Stimulated activated CD8-positive, alpha-beta memory T cell treated with anti-CD3 and anti-CD28 coated beads, Interleukin-2, amount 100 ng/mL, for 1 hour (primary cell): ENCODE data around the gene PRMT7.

ENCODE experiments used
- DNase-seq, 2 donors: peaks; one replicate each; pipeline ENCODE4 v3.0.0-alpha.2; 2020; ENCODE audit warnings: low read depth in 2 of 2

PRMT7 gene, protein sequence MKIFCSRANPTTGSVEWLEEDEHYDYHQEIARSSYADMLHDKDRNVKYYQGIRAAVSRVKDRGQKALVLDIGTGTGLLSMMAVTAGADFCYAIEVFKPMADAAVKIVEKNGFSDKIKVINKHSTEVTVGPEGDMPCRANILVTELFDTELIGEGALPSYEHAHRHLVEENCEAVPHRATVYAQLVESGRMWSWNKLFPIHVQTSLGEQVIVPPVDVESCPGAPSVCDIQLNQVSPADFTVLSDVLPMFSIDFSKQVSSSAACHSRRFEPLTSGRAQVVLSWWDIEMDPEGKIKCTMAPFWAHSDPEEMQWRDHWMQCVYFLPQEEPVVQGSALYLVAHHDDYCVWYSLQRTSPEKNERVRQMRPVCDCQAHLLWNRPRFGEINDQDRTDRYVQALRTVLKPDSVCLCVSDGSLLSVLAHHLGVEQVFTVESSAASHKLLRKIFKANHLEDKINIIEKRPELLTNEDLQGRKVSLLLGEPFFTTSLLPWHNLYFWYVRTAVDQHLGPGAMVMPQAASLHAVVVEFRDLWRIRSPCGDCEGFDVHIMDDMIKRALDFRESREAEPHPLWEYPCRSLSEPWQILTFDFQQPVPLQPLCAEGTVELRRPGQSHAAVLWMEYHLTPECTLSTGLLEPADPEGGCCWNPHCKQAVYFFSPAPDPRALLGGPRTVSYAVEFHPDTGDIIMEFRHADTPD

DNA sequence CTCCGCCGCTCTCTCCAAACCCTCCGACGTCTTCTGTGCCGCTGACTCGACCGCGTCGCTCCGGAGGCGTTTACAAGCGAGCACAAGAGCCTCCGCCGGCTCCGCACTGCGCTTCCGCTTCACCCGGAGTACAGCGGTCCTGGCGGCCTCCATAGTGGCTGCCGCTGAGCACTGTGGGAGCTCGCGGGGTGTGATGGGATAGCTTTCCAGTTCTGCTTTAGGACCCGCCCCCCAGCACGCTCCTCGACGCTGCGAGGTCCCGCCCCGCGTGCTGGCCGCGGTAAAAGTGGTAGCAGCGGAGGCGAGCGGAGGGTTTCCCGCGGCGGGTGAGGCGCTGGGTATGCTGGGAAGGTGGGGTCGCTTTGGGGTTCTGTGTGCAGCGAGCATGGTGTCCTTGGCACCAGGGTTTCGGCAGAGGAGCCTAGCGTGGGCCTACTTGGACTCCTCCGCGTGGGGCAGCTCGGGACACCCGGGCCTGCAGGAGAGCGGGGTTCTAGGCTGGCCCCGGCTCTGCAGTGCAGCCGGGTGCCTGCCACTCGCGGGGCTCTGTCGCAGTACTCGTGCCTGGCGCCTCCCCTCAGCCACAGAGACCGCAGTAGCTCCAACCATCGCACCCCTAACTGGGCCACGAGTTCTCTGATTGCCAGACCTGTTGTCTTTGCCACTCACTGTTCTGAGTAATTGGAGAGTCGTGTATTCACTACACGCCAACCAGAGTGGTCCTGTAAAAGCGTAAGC lies at the start of gene PRMT7, which contains the start of gene SLC7A6OS:
PRMT7 (plus strand) TSS at position 246 of the 738 bp plus-strand sequence. CDS start 4,961 bp downstream, outside the sequence.
SLC7A6OS (minus strand) TSS at position 173 of the 738 bp plus-strand sequence; CDS start at position 153, 20 bp downstream.
- peak; percentile 79 to 84 for DNase-seq

DNA sequence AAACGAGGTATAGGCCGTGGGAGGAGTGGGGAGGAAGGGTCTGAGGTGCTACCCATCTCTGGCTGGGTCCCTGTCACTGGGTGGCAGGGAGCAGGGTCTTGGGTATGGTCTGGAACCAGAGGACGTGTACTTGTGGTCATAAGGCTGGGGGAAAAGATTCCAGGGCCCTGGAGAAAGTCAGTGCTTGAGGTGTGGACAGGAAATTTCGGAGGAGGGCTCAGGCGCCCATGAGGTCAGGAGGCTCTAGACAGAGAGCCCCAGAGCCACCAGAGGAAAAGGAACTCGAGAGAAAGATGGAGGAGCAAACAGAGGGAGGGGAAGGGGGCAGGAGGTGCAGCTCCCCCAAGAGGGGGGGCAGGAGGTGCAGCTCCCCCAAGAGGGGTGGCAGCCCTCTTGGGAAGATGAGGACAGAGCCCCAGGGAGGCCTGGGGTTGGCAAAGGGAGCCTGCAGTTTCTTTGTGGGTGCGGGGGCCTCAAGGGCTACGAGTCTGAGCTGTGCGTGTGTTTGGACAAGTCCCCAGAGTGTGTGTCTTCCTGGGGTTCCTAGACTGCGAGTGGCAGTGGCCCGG lies 47.2 kb upstream of the PRMT7 start:
- DNase-seq = no peak

DNA sequence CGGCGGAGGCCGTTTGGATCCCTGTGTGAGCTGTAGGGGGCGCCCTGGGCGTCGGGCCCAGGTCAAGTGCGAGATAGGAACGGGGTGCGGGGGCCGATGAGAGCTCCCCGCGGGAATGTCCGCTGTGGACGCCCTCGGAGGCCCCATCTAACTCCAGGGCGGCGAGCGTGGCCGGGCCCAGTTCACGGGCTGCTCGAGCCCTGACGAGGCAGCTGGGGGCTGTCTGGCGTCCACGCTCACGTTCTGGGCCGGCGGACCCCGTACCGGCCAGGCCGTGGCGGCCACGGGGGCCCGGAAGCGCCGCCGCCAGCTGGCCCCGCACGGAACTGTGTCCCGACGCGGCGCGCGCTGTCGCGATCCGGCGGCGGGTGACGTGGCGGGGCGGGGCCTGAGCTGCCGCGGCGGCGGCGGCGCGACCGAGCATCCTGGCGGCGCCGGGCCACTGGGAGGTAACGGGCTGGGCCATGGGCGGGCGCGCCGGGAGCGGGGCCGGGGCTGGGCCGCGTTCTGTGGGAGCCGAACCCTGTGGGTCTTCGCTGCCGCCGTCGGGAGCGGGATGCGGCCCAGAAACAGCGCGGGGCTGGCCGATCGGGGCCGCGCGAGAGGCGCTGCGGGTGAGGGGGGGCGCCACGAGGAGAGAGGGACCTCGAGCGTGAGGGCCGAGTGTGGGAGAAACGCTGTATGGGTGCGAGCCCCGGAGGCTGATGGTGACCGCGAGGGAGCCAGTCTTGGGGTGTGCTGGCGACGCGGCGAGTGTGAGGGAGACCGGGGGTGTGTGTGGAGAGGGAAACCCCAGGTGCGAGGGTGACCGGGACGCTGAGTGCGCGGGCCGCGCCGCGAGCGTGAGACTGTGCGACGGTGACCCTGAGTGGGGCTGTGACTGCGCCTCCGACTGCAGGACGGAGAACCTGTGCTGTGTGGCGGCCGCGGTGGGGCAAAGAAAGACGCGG lies 46.4 kb upstream of the PRMT7 start, which contains the start of gene SLC7A6:
SLC7A6 (plus strand) TSS at position 399 of the 950 bp plus-strand sequence. CDS start 10,201 bp downstream, outside the sequence.
- peak; percentile 66 for DNase-seq

DNA sequence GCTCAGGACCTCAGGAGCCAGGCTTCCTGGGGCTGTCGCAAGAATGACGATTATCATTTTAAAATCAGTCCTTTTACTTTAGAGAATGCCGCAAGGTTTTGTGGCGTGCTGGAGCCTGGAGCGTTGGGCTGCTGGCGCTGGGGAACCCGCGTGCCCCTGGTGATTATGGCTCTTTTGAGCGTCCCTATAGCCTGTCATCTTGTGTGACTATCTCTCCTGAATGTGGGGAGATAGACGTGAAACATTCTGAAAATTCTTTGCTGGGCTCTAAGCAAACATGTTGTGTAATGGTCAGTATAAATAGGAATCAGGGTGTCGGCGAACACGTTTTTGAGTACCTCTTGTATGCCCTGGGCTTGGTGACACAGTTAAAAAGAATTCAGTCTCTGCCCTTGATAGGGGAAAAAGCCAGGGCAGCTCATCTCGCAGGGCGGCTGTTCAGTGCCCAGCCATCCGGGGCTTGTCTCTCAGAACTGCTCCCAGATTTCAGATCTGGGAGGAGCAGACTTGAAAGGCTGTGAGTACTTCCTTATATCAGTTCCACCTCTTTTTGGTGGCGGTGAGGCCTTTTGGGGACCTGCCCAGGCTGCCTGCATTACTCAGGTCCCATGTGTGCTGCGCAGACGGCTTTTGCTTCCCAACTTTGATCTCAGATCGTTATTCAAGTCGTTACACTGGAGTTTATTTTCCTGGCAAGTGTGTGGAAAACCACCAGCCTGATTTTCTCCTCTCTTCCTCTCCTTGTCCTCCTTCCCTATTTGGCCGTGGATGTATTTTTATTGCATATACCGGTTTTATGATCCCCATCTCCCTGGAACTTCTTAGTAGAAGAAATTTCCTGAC lies 45.5 kb upstream of the PRMT7 start:
- no peak for DNase-seq

DNA sequence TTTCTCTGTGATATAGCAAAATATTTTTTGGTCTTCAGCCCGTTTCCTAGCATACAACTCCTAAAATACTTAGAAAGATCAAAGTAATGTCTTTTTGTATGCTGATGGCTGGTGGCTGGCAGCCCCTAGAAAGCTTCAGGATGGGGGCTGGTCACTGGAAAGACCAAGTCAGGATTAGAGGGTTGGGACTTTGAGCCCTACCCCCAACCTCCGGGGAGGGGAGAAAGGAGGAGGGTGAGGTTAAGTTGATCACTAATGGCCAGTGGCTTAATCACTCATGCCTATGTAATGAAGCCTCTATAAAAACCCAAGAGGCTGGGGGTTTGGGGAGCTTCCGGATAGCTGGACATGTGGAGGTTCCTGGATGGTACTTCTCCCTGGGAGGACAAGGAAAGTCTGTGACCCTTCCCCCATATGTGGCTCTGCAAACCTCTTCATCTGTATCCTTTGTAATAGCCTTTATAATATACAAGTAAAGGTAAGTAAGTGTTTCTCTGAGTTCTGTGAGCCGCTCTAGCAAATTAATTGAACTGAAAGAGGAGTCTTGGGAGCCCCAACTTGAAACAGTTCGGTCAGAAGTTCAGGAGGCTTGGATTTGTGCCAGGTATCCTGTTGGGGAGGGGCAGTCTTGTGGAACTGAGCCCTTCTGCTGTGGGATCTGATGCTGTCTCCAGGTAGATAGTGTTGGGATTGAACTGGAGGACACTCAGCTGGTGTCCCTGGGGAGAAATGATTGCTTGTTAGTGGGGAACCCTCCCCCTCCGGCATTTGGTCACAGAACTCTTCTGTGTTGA lies 43.0 kb upstream of the PRMT7 start:
- no peak for DNase-seq

DNA sequence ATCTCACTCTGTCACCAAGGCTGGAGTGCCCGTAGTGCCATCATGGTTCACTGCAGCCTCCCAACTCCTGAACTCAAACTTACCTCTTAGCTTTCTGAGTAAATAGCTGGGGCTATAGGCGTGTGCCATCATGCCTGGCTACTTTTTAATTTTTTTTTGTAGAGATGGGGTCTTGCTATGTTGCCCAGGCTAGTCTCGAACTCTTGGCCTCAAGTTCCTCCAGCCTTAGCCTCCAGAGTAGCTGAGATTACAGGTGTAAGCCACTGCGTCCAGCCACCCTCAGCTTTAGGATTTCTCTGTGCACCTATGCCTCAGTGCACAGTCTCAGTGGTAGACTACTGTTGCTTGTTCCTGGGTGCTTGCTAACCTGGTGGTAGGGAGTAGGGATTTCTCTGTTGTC lies 41.0 kb upstream of the PRMT7 start:
- DNase-seq = no peak

DNA sequence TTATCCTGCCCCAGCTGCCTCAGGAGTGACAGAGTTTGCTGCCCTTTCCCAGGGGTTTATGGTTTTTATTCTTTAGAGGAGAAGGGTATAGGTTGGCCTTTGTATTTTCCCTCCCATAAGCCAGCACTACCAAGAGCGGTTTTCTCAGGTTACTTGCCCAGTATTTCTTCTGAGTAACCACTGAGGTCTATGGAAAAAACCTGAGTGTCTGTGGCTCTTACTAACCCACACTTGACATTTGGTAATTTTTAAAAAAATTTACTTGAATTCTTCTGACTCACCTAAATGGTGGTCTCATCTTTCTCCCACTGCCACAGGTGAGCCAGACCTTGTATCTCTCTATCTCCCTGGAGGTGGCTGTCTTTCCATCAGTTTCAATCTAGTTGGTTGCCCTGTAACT lies 40.5 kb upstream of the PRMT7 start:
- no peak for DNase-seq

DNA sequence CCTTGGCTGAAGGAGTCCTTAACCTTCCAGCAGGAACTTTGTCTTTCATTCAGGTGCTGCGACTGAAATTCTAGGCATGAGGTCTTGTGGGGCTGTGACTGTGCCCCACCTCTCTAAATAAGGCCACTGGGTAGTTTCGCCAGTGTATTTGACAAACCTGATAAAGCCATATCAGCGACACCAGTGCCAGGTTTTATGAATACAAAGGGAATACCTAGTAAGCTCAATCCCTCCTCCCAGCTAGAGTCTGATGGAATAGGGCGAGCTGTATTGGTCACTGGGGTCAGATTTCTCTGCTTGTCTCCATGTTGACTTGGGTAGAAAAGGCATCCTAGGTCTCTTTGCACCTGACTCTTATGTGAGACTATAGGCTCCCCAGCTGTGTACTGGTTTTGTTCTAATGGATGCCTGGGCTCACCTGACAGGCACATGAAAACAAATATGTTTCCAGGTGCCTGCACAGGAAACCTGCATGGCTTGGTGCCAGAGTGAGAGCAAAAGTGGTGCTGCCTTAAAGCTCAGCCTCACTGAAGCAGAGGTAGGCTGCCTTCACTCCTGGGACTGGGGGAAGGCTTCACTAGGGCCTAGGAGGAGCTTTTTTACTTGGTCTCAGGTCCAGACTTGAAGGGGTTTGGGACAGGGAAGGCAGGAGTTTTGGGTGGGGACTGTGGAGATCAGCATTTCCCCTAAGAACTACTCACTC lies 38.2 kb upstream of the PRMT7 start:
- DNase-seq = no peak

DNA sequence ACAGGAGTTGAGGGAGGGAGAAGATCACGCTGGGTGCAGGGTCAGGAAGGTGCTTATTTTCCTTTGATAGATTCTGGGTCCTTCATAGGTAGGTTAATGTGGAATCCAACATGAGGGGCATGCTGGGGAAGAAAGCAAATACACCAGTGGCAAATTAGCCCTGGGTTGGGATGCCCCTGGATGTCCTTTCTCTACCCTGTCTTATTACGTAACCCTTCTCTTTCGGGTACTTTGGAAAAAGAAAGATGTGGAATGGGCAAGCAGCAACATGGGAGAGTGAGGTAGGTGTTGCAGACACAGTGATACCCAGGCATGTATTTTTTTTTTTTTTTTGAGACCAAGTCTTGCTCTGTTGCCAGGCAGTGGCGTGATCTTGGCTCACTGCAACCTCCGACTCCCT lies 37.4 kb upstream of the PRMT7 start:
- DNase-seq = no peak

DNA sequence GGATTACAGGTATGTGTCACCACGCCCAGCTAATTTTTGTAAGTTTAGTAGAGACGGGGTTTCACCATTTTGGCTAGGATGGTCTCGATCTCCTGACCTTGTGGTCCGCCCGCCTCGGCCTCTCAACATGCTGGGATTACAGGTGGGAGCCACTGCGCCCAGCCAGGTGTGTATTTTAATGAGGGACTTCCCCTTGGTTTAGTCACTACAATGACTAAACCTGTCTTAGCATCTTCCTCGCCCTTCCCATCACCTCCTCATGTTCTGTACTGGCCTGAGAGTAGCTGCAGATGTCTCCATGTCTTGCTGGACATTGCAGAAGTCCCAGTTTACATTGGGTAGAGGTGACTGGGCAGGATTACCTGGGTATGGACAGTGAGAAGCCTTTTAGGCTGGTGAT lies 36.9 kb upstream of the PRMT7 start:
- no peak for DNase-seq

DNA sequence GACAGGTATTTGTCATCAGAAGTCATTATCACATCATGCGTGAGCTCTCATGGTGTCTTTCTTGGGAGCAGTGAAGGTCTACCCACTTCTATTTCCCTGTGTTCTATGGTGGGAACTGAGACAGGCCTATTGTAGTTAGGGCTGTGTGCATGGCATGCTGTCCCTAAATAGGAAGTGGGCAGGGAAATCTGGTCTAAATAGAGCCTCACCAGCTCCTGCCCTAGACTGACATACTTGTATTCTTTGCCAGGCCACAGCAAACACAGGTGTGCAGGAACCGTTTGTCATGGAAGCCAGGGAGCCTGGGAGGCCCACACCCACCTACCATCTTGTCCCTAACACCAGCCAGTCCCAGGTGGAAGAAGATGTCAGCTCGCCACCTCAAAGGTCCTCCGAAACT lies 36.4 kb upstream of the PRMT7 start:
- no peak for DNase-seq

DNA sequence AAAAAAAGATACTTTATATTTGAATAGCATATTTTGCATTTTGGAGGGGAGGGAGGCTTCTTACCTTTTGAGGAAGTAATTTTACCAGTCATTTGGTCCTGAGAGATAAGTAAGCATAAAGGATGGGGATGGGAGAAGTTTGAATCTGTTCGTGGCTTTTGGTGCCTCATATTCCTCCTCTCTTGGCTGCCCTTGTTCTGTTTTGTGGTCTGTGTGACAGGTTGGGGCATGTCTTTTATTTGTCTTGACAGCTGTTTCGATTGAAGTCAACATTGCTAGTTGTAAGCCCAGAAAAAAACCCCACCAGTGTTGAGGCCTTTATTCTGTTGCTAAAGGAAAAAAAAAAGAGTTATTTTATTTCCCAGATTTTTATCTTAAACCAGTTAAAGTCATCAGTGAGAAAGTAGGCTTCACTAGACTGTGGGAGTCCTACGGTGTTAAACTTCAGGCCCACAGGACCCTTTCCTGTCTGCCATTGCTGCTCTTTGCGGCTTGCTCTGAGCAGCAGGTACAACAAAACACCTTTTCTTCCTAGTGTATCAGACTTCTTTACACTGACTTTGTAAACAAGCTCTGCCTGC lies 35.1 kb upstream of the PRMT7 start:
- no peak for DNase-seq

DNA sequence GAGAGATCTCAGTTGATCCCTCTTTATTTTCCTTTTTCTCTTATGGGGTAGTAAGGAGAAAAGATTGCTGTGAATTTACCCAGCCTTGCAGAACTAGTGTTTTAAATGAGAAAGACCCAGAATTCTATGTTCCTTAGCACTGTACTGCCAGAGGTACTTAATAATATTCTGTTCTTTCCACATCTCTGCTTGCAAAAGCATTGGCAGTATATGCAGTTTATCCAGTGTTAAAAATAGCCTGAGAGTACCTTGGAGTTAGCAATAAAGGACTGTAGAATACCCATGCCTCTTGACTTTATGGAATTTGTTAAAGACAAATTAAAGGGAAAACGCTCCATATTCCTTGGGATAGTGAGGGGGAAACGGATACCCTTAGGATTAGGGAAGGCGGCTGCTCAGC lies 34.6 kb upstream of the PRMT7 start:
- DNase-seq = no peak

DNA sequence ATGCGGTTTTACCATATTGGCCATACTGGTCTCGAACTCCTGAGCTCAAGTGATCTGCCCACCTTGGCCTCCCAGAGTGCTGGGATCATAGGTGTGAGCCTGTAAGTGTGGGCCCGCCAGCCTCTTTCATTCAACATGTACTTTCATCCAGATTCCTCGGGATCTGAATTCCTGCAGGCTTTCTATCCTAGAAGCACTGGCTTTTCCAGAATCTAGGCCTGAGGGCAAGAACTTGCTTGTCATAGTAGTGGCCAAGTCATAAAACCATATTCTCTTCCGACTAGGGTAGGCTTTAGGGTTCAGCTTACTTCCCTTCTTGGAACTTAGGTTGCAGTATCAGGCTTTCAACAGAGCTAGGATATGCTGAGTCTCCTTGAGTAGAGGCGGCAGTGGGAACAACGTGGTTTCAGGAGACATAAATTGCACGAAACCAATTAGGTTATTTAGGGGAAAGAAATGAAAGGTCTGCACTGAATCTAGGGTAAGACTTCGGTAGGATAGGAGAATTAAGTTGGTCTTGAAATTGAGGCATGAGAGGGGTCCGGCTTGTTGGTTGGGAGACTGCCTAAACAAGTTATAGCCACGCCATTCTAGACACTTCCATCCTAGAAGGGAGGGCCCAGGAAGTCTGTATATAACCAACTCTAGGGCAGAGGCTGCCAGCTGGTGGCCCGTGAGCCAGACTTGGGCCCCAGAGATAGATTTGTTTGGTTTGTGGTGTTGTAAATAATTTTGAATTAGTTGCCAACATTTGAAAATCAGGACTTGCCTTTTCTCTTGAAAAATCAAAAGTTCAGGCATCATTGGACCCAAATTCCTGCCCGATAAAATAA lies 30.9 kb upstream of the PRMT7 start:
- no peak for DNase-seq

DNA sequence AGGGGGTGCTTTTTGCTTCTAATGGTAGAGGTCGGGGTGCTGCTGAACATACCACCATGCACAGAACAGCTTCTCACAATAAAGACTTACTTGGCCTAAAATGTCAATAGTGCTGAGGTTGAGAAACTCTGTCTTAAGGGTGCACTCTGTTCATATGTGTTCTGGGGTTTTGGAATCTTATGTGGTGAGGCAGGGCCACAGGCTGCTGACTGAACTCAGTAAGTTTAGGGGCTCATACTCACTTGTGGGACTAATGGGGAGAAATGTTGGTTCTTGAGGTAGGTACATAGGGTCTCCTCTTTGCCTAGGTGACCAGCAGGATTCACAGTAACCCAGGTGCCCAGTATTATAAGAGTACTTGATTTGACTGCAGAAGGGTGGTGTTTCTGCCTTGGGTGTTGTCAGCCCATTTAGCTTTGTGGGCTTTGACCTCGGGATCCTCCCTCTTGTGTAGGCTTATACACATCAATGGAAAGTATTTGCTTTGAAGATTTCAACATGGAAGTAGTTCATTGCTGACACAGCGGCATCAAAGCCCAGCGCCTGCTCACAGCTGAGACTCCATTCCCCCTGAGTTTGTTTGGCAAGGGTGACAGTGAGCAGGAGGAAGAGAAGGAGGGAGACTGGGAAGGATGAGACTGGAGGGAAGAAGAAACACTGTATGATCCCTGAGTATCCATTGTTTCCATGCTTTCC lies 29.3 kb upstream of the PRMT7 start:
- DNase-seq = no peak

DNA sequence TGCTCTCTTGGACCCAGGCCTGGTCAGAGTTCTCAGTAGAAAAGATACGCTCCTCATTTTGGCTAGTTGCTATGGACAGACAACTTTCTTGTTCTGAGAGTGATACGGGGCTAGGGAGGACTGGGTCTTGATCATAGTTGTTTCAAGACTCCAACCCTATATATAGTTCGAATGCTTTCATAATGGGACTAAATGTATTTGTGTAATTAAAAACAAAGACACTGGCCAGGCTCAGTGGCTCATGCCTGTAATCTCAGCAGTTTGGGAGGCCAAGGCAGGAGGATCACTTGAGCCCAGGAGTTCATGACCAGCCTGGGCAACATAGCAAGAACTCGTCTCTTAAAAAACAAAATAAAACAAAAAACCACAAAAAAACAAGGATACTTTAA lies 28.8 kb upstream of the PRMT7 start:
- DNase-seq = no peak

DNA sequence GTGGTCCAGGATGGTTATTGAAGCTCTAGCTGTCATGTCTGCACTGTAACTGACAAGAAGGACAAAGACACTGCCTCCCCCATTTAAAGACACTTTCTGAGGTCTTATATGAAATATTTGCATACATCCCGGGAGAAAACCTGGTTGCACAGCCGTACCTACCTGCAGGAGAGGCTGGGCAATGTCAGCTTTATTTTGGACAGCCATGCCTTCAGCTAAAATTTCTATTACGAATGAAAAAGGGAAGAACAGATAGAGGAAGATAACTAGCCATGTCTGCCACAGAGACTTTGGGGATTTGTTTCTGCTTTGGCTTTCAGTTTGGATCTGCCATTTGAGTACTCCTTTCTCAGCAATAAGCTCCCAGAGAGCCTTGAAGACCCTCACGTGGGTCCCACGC lies 27.5 kb upstream of the PRMT7 start:
- no peak for DNase-seq
